ENCODE measurements around the gene TRHDE. TPM values are rescaled to one million over a fixed set of nuclear protein-coding genes. Genes with fewer than 3 reads are reported as not detected.

TRHDE gene
- 26.8 TPM for polyA plus RNA-seq (ENCODE audit: insufficient read length)
- long read RNA-seq, donor 1, full-length matches to known transcripts, result 2 of 2 reads
- long read RNA-seq, donor 1, partial matches to known transcripts, result 0 of 2 reads
- long read RNA-seq, donor 1, other reads (novel, unspliced or antisense), result 0 of 2 reads
- long read RNA-seq, donor 2, full-length matches to known transcripts, result 1 of 1 reads
- long read RNA-seq, donor 2, partial matches to known transcripts, result 0 of 1 reads
- long read RNA-seq, donor 2, other reads (novel, unspliced or antisense), result 0 of 1 reads
- long read RNA-seq, donor 3, full-length matches to known transcripts, result 1 of 1 reads
- long read RNA-seq, donor 3, partial matches to known transcripts, result 0 of 1 reads
- long read RNA-seq, donor 3, other reads (novel, unspliced or antisense), result 0 of 1 reads
- long read RNA-seq, donor 4, result 0 reads
- long read RNA-seq, donor 5, full-length matches to known transcripts, result 2 of 8 reads
- long read RNA-seq, donor 5, partial matches to known transcripts, result 6 of 8 reads
- long read RNA-seq, donor 5, other reads (novel, unspliced or antisense), result 0 of 8 reads
- long read RNA-seq, donor 6, full-length matches to known transcripts, result 3 of 3 reads
- long read RNA-seq, donor 6, partial matches to known transcripts, result 0 of 3 reads
- long read RNA-seq, donor 6, other reads (novel, unspliced or antisense), result 0 of 3 reads
- long read RNA-seq, donor 7, full-length matches to known transcripts, result 1 of 24 reads
- long read RNA-seq, donor 7, partial matches to known transcripts, result 23 of 24 reads
- long read RNA-seq, donor 7, other reads (novel, unspliced or antisense), result 0 of 24 reads
- long read RNA-seq, donor 8, full-length matches to known transcripts, result 1 of 1 reads
- long read RNA-seq, donor 8, partial matches to known transcripts, result 0 of 1 reads
- long read RNA-seq, donor 8, other reads (novel, unspliced or antisense), result 0 of 1 reads

GRCh38 chr12:72272091-72272661 lies at the start of gene TRHDE:
Gene TRHDE, plus strand, starts transcription at chr12:72272370. Its CDS starts 274 bp downstream, at chr12:72272644.
- no peak for DNase-seq

- no peak for DNase-seq
Observed at GRCh38 chr12:72226510-72226909, 45.7 kb upstream of the TRHDE start.

GRCh38 chr12:72228424-72228823 lies 43.7 kb upstream of the TRHDE start:
- no peak for DNase-seq

- no peak for DNase-seq
Observed at GRCh38 chr12:72230589-72230988, 41.6 kb upstream of the TRHDE start.

GRCh38 chr12:72234886-72235285 lies 37.3 kb upstream of the TRHDE start:
- no peak for DNase-seq

- no peak for DNase-seq
Observed at GRCh38 chr12:72236071-72236705, 36.0 kb upstream of the TRHDE start.

GRCh38 chr12:72241552-72241951 lies 30.6 kb upstream of the TRHDE start:
- no peak for DNase-seq

GRCh38 chr12:72242946-72243345 lies 29.2 kb upstream of the TRHDE start:
- DNase-seq, result no peak

GRCh38 chr12:72246370-72246769 lies 25.8 kb upstream of the TRHDE start:
- DNase-seq, result no peak

- no peak for DNase-seq
Observed at GRCh38 chr12:72250346-72250745, 21.8 kb upstream of the TRHDE start.

GRCh38 chr12:72256725-72257124 lies 15.4 kb upstream of the TRHDE start:
- no peak for DNase-seq

GRCh38 chr12:72261885-72262284 lies 10.3 kb upstream of the TRHDE start:
- DNase-seq, result no peak

- DNase-seq, result no peak
Observed at GRCh38 chr12:72264548-72265175, 7.5 kb upstream of the TRHDE start.

- DNase-seq, result no peak
Observed at GRCh38 chr12:72267974-72268373, 4.2 kb upstream of the TRHDE start.

GRCh38 chr12:72268386-72268785 lies 3.8 kb upstream of the TRHDE start:
- no peak for DNase-seq

GRCh38 chr12:72269491-72269890 lies 2.7 kb upstream of the TRHDE start:
- no peak for DNase-seq

GRCh38 chr12:72270246-72270645 lies 1.9 kb upstream of the TRHDE start:
- DNase-seq, result no peak

- no peak for DNase-seq
Observed at GRCh38 chr12:72270961-72271360, 1.2 kb upstream of the TRHDE start.

- peak; percentile 62 for DNase-seq
Observed at GRCh38 chr12:72271451-72272090, 599 bp upstream of the TRHDE start.

GRCh38 chr12:72272731-72273498 lies 745 bp downstream of the TRHDE start:
- no peak for DNase-seq
